Esophagus squamous epithelium (tissue), 5 donors: ENCODE data around the gene BLOC1S1. TPM values are rescaled to one million over a fixed set of nuclear protein-coding genes. Genes with fewer than 3 reads are reported as not detected.

Source experiments
- DNase-seq: peaks from one replicate; lab custom pipeline; 2025; lab: John Stamatoyannopoulos, UW
- H3K27ac ChIP-seq, 4 donors: fragments of 200-600 bp; sonication (generic); one replicate each; pipeline ENCODE4 v1.5.1; 2016 to 2019; ENCODE audit warnings: mild to moderate bottlenecking in 1 of 4
- H3K27me3 ChIP-seq, 4 donors: fragments of 200-600 bp; sonication (generic); 1 replicate in 3 of 4; 2 replicates in 1 of 4; pipeline versions ENCODE4 v1.5.1 to v1.6.0; 2017 to 2021; ENCODE audit warnings: antibody characterized with exemption in 1 of 4
- H3K36me3 ChIP-seq, 3 donors: fragments of 200-600 bp; sonication (generic); one replicate each; pipeline ENCODE4 v1.5.1; 2016 to 2019
- H3K4me1 ChIP-seq, 3 donors: fragments of 200-600 bp; sonication (generic); one replicate each; pipeline ENCODE4 v1.5.1; 2017 to 2019
- H3K4me3 ChIP-seq, 4 donors: fragments of 200-600 bp; sonication (generic); 1 replicate in 3 of 4; 2 replicates in 1 of 4; pipeline ENCODE4 v1.5.1; 2016 to 2019; ENCODE audit warnings: mild to moderate bottlenecking in 2 of 4, moderate library complexity in 1 of 4
- H3K9me3 ChIP-seq, 3 donors: fragments of 200-600 bp; sonication (generic); one replicate each; pipeline ENCODE4 v1.5.1; 2016 to 2019
- CTCF ChIP-seq, 6 experiments: fragments of 450-650 bp in 4 of 6; fragments of 200-600 bp in 2 of 6; sonication (generic) in 2 of 6; IDR thresholded peaks; one replicate each; pipeline ENCODE4 v1.5.1; 2016 to 2019; ENCODE audit warnings: antibody characterized with exemption in 6 of 6, mild to moderate bottlenecking in 4 of 6, moderate library complexity in 4 of 6
- POLR2A ChIP-seq, 4 donors: fragments of 450-650 bp; IDR thresholded peaks; one replicate each; pipeline ENCODE4 v1.6.1; 2017; ENCODE audit warnings: antibody characterized with exemption in 4 of 4, mild to moderate bottlenecking in 4 of 4, moderate library complexity in 3 of 4
- WGBS, 2 donors: methylation state at CpG; one replicate each; pipeline ENCODE4 v1.1.5; 2018; 5-methylcytosine and 5-hydroxymethylcytosine counted together
- intact Hi-C: fragments of 100-400 bp; cut with DNase I; formaldehyde crosslinking; loops from one replicate; pipeline ENCODE4 v1.15.0; 2022
- total RNA-seq, 4 donors: library from RNA; depleted of rRNA; stranded (reverse); fragments of >200 nt; gene quantifications; one replicate each; pipeline ENCODE4 v1.1.0, GENCODE V29; 2016
- donor health status: DM: yes; HTN: yes; CAD: no.

BLOC1S1 gene
- total RNA-seq, 4 donors from 2014 or later = 117 to 211 (median 178) TPM

GRCh38 chr12:55738123-55739024 is 22.5 kb downstream of the BLOC1S1 start:
- H3K36me3 ChIP-seq = no peaks in the 10 kb centered on the region
- H3K4me3 ChIP-seq = peak overlapping the region; percentile 32 to 66 (median 56)
- H3K4me1 ChIP-seq = peaks cover 16 to 38% (median 24%) of the 10 kb centered on the region in 3 donors
- DNase-seq = peak; percentile 52
- H3K9me3 ChIP-seq = no peaks in the 10 kb centered on the region
- TF ChIP-seq CTCF (IDR thresholded peaks at IDR 0.05) (peak; percentile 74 to 93 (median 88)), POLR2A (IDR thresholded peaks at IDR 0.05) (no peak)
- peaks cover 0 to 3% (median 0%) of the 10 kb centered on the region in 4 donors for H3K27me3 ChIP-seq
- 3 to 4% methylated on average over 8 to 13 of the region's 14 CpGs for WGBS, 2 donors
- peak overlapping the region; percentile 63 to 85 (median 81) for H3K27ac ChIP-seq
- intact Hi-C loops = no loop called here

- H3K4me1 ChIP-seq = peaks cover 23 to 41% (median 29%) of the 10 kb centered on the region in 3 donors
- H3K27ac ChIP-seq = peak overlapping the region in 1 of 4 donors; percentile 85
- no peaks in the 10 kb centered on the region for H3K9me3 ChIP-seq
- no peak for TF ChIP-seq POLR2A (IDR thresholded peaks at IDR 0.05)
- no peak for TF ChIP-seq CTCF (IDR thresholded peaks at IDR 0.05)
- H3K27me3 ChIP-seq = peaks cover 0 to 9% (median 0%) of the 10 kb centered on the region in 4 donors
- intact Hi-C loops = no loop called here
- no peak for DNase-seq
- no peaks in the 10 kb centered on the region for H3K36me3 ChIP-seq
- peak overlapping the region in 3 of 4 donors; percentile 55 to 66 (median 57) for H3K4me3 ChIP-seq
- 59 to 72% methylated on average over 1 to 2 of the region's 2 CpGs for WGBS, 2 donors
Observed at GRCh38 chr12:55739025-55739378, 23.2 kb downstream of the BLOC1S1 start.

- H3K27ac ChIP-seq = peak overlapping the region in 3 of 4 donors; percentile 60 to 89 (median 77)
- DNase-seq = no peak
Observed at GRCh38 chr12:55741931-55742680, 26.3 kb downstream of the BLOC1S1 start.

GRCh38 chr12:55742719-55743405 is 27.0 kb downstream of the BLOC1S1 start, which contains the start of gene GDF11:
Gene GDF11, plus strand, starts transcription at chr12:55743122. Its CDS starts 195 bp downstream, at chr12:55743317.
- Histone ChIP-seq H3K36me3 (no peaks in the 10 kb centered on the region), H3K9me3 (no peaks in the 10 kb centered on the region), H3K4me3 (peak within 1 kb of the TSS; percentile 36 to 82 (median 62)), H3K4me1 (peaks cover 20 to 49% (median 25%) of the 10 kb centered on the region in 3 donors), H3K27ac (peak within 1 kb of the TSS; percentile 18 to 89 (median 70)), H3K27me3 (peaks cover 0 to 16% (median 0%) of the 10 kb centered on the region in 4 donors)
- 0% methylated on average over 5 to 10 of the region's 53 CpGs for WGBS, 2 donors
- TF ChIP-seq POLR2A (IDR thresholded peaks at IDR 0.05) (peak in 2 of 4 donors; percentile 16 to 65), CTCF (IDR thresholded peaks at IDR 0.05) (peak in 1 of 6 experiments; percentile 7)
- intact Hi-C loops = loop anchor here (5.0 kb wide), 1 partner anchor 199 kb away; no protein-coding TSS in a partner anchor
- no peak for DNase-seq

More at GRCh38 chr12:55741931-55742680, 26.3 kb downstream of the BLOC1S1 start:
- TF ChIP-seq CTCF (IDR thresholded peaks at IDR 0.05) = no peak
- TF ChIP-seq POLR2A (IDR thresholded peaks at IDR 0.05) = no peak
- 18 to 30% methylated on average over 3 of the region's 3 CpGs for WGBS, 2 donors
- Histone ChIP-seq H3K36me3 (no peaks in the 10 kb centered on the region), H3K4me3 (peak overlapping the region in 1 of 4 donors; percentile 82), H3K9me3 (no peaks in the 10 kb centered on the region), H3K27me3 (peaks cover 0 to 16% (median 0%) of the 10 kb centered on the region in 4 donors), H3K4me1 (peaks cover 27 to 56% (median 32%) of the 10 kb centered on the region in 3 donors)
- intact Hi-C loops = loop anchor here (5.0 kb wide), 1 partner anchor 200 kb away; no protein-coding TSS in a partner anchor
